ENCODE data around the gene AOPEP. TPM values are rescaled to one million over a fixed set of nuclear protein-coding genes. Genes with fewer than 3 reads are reported as not detected.

The AOPEP gene
- total RNA-seq, 1 experiment from 2014 or later = 15.0 TPM

GRCh38 chr9:94855903-94856302 is 129.4 kb downstream of the AOPEP start:
- H3K9me3 Mint-ChIP-seq = no peaks in the 10 kb centered on the region
- Histone ChIP-seq H2BK12ac (ENCODE audit: insufficient read length, low read depth, low read length) (no peak overlapping the region), H3K18ac (ENCODE audit: insufficient read length, low read depth, low read length) (no peak overlapping the region), H3K27me3 (ENCODE audit: insufficient read depth, low read length) (no peaks in the 10 kb centered on the region), H2BK120ac (ENCODE audit: low read depth, low read length, poor library complexity, severe bottlenecking) (no peak overlapping the region), H3K27ac (ENCODE audit: insufficient read length, low read depth, low read length) (no peak overlapping the region), H4K5ac (ENCODE audit: insufficient read length, low read depth, low read length) (no peak overlapping the region), H3K23me2 (ENCODE audit: insufficient read length, low read depth, low read length, poor library complexity, severe bottlenecking) (no peaks in the 10 kb centered on the region), H2AFZ (ENCODE audit: low read length) (no peak overlapping the region), H3K4me2 (ENCODE audit: insufficient read depth, insufficient read length, low read length) (no peak overlapping the region), H3K79me1 (ENCODE audit: insufficient read depth, low read depth, low read length, poor library complexity, severe bottlenecking) (no peaks in the 10 kb centered on the region), H2BK5ac (ENCODE audit: insufficient read length, low read length) (no peak overlapping the region), H3K9ac (ENCODE audit: extremely low read depth, insufficient read length, low read length) (no peak overlapping the region), H2AK5ac (ENCODE audit: insufficient read length, low read length) (no peak overlapping the region), H3K23ac (ENCODE audit: insufficient read length, low read depth, low read length) (no peak overlapping the region), H3T11ph (ENCODE audit: low read length) (no peak overlapping the region), H2BK20ac (ENCODE audit: low read depth, low read length, poor library complexity, severe bottlenecking) (no peak overlapping the region), H3K56ac (ENCODE audit: insufficient read length, low read depth, low read length) (no peak overlapping the region), H4K8ac (replicated peaks; ENCODE audit: insufficient read length, low read depth, low read length) (no peak overlapping the region), H3K4ac (ENCODE audit: low read depth, low read length) (no peak overlapping the region), H4K20me1 (ENCODE audit: control insufficient read depth, insufficient read depth, insufficient read length) (no peaks in the 10 kb centered on the region), H3K14ac (ENCODE audit: insufficient read depth, low read length) (no peak overlapping the region), H2BK15ac (ENCODE audit: low read depth, low read length) (no peak overlapping the region), H3K4me1 (ENCODE audit: insufficient read depth, low read length) (no peaks in the 10 kb centered on the region), H4K91ac (ENCODE audit: insufficient read length, low read depth, low read length) (no peak overlapping the region), H3K9me3 (ENCODE audit: control insufficient read depth, low read depth, low read length) (no peaks in the 10 kb centered on the region), H3K79me2 (ENCODE audit: insufficient read depth, low read length) (no peaks in the 10 kb centered on the region)
- H3K4me3 Mint-ChIP-seq = no peak overlapping the region
- H3K4me1 Mint-ChIP-seq = peaks cover 0 to 2% of the 10 kb centered on the region in 2 experiments; a peak in 1 of 4 replicates
- peaks cover 0 to 8% (median 5%) of the 10 kb centered on the region in 3 experiments; a peak in 3 of 7 replicates for H3K36me3 Mint-ChIP-seq (ENCODE audit: insufficient read depth in 1 of 3, low read depth in 3 of 3)
- H3K27ac Mint-ChIP-seq = no peak overlapping the region
- DNase-seq = no peak
- WGBS (ENCODE audit: extremely low coverage, insufficient read length, low lambda C conversion rate) = no CpG with 5 or more reads among the region's 5 CpGs
- no peak for TF ChIP-seq CTCF (conservative IDR thresholded peaks at IDR 0.05)
- no peaks in the 10 kb centered on the region for H3K27me3 Mint-ChIP-seq (ENCODE audit: low read depth)
